Gastrocnemius medialis (tissue), 4 donors: ENCODE measurements around the gene CDK2AP2.

ENCODE experiments used
- CTCF ChIP-seq, 5 experiments: fragments of 450-650 bp in 3 of 5; fragments of 200-600 bp in 2 of 5; sonication (generic) in 2 of 5; IDR thresholded peaks in 4 of 5; conservative IDR thresholded peaks in 1 of 5; 1 replicate in 4 of 5; 2 replicates in 1 of 5; pipeline ENCODE4 v1.5.1; 2016 to 2019; ENCODE audit warnings: antibody characterized with exemption in 5 of 5, mild to moderate bottlenecking in 3 of 5, moderate library complexity in 3 of 5
- POLR2A ChIP-seq, 2 donors: fragments of 450-650 bp; IDR thresholded peaks; one replicate each; pipeline ENCODE4 v1.6.1; 2017; ENCODE audit warnings: antibody characterized with exemption in 2 of 2, mild to moderate bottlenecking in 2 of 2, moderate library complexity in 2 of 2

GRCh38 chr11:67508486-67509121 lies 642 bp upstream of the CDK2AP2 start:
- no peak for TF ChIP-seq CTCF (IDR thresholded peaks at IDR 0.05 in 4 of 5, conservative IDR thresholded peaks at IDR 0.05 in 1 of 5)
- TF ChIP-seq POLR2A (IDR thresholded peaks at IDR 0.05): no peak
